K562 (cell line): ENCODE measurements around the gene SCGB1D4. TPM values are rescaled to one million over a fixed set of nuclear protein-coding genes. Genes with fewer than 3 reads are reported as not detected.

Experiments
- CHD1 ChIP-seq: fragments of 200-600 bp; sonication (generic); IDR thresholded peaks from one replicate; pipeline ENCODE4 v1.6.1; 2012; ENCODE audit warnings: mild to moderate bottlenecking, moderate library complexity, low read length, inconsistent platforms
- CXXC5 ChIP-seq: fragments of 250-450 bp; sonication (Bioruptor Pico); IDR thresholded peaks from 2 replicates; pipeline ENCODE4 v1.8.0; 2022; ENCODE audit warnings: inconsistent platforms, mild to moderate bottlenecking, moderate library complexity
- ETS2 ChIP-seq: IDR thresholded peaks from 2 replicates; pipeline ENCODE4 v1.6.1; 2016; ENCODE audit warnings: borderline replicate concordance, missing genetic modification characterization, mild to moderate bottlenecking, moderate library complexity, missing compliant biosample characterization; ENCODE audit not compliant: poor library complexity, severe bottlenecking
- FOXK1 ChIP-seq: sonication (generic); formaldehyde crosslinking; IDR thresholded peaks from 2 replicates; pipeline ENCODE4 v1.8.0; 2022; ENCODE audit warnings: missing genetic modification reagents, mild to moderate bottlenecking, borderline replicate concordance
- IRF1 ChIP-seq: sonication (generic); formaldehyde crosslinking; IDR thresholded peaks from 2 replicates; pipeline ENCODE4 v1.8.0; 2022; ENCODE audit warnings: missing genetic modification reagents, mild to moderate bottlenecking, borderline replicate concordance
- MAZ ChIP-seq, 2 experiments: fragments of 450-650 bp in 1 of 2; sonication (generic) in 1 of 2; formaldehyde crosslinking; IDR thresholded peaks in 1 of 2; conservative IDR thresholded peaks in 1 of 2; 2 replicates each; pipeline versions ENCODE4 v1.4.0 to v1.5.0; 2020; ENCODE audit warnings: mild to moderate bottlenecking in 1 of 2, missing genetic modification reagents in 1 of 2
- NR3C1 ChIP-seq: sonication (generic); formaldehyde crosslinking; IDR thresholded peaks from 2 replicates; pipeline ENCODE4 v1.8.1; 2022; ENCODE audit warnings: missing genetic modification reagents
- STAT6 ChIP-seq: sonication (generic); formaldehyde crosslinking; IDR thresholded peaks from 2 replicates; pipeline ENCODE4 v1.8.1; 2023; ENCODE audit warnings: mild to moderate bottlenecking, missing genetic modification reagents
- TEAD4 ChIP-seq, 2 experiments: sonication (generic) in 1 of 2; formaldehyde crosslinking in 1 of 2; IDR thresholded peaks; 2 replicates each; pipeline versions ENCODE4 v1.6.1 to v1.8.0; 2012 to 2022; ENCODE audit warnings: borderline replicate concordance in 1 of 2, inconsistent platforms in 1 of 2, low read length in 1 of 2, mild to moderate bottlenecking in 1 of 2, missing genetic modification reagents in 1 of 2
- THRA ChIP-seq: fragments of 450-650 bp; IDR thresholded peaks from 2 replicates; pipeline ENCODE4 v1.6.1; 2017; ENCODE audit warnings: mild to moderate bottlenecking, moderate library complexity
- UBTF ChIP-seq, 2 experiments: IDR thresholded peaks; 2 replicates each; pipeline ENCODE4 v1.6.1; 2012; ENCODE audit warnings: improper control_type of control experiment in 2 of 2, low read depth in 2 of 2, low read length in 2 of 2, borderline replicate concordance in 1 of 2
- ZFPM2 ChIP-seq: fragments of 250-450 bp; sonication (Bioruptor Pico); IDR thresholded peaks from 2 replicates; pipeline ENCODE4 v1.5.1; 2022; ENCODE audit warnings: mild to moderate bottlenecking
- ZNF134 ChIP-seq: fragments of 250-450 bp; sonication (Bioruptor Pico); conservative IDR thresholded peaks from 2 replicates; pipeline ENCODE4 v1.4.0; 2020
- ZNF354B ChIP-seq: fragments of 250-450 bp; sonication (Bioruptor Pico); IDR thresholded peaks from 2 replicates; pipeline ENCODE4 v1.4.0; 2020
- polyA plus RNA-seq, 8 experiments: library from polyadenylated mRNA; depleted of rRNA in 4 of 8; stranded (reverse) in 5 of 8; unstranded in 3 of 8; fragments of >200 nt; fragmentation: Nextera tagmentation in 2 of 8; fragmentation: Illumina TruSeq in 1 of 8; extraction: Ambion mirVana in 2 of 8; extraction: Trizol in 1 of 8; gene quantifications; 2 replicates each; pipeline versions ENCODE4 v1.2.1 to v1.2.3, GENCODE V29; 2011 to 2014; ENCODE audit warnings: inconsistent platforms in 1 of 8, missing spikeins in 1 of 8
- total RNA-seq, 7 experiments: library from RNA; depleted of rRNA in 6 of 7; stranded (reverse); fragments of >200 nt in 6 of 7; fragmentation: Illumina TruSeq in 2 of 7; extraction: Trizol in 2 of 7; gene quantifications; 2 replicates each; pipeline versions ENCODE4 v1.2.1 to v1.2.3, GENCODE V29; 2011 to 2021; ENCODE audit warnings: low replicate concordance in 1 of 7
- TF ChIP-seq, protein P1 (sequence below): fragments of 450-650 bp; IDR thresholded peaks from 2 replicates; pipeline ENCODE4 v1.6.1; 2016; ENCODE audit warnings: antibody characterized with exemption

SCGB1D4 gene
- total and polyA plus RNA-seq, 9 of the 15 experiments (the other 6 are each of a cell fraction or from before 2014, with no cell fraction given): not detected

- TF ChIP-seq UBTF (IDR thresholded peaks at IDR 0.05; ENCODE audit: borderline replicate concordance in 1 of 2, low read depth in 2 of 2, low read length in 2 of 2) (peak in 1 of 2 experiments; percentile 60; a peak in 2 of 4 replicates), MAZ (CRISPR knock-in tag; conservative IDR thresholded peaks at IDR 0.05 in 1 of 2, IDR thresholded peaks at IDR 0.05 in 1 of 2) (peak; percentile 24 to 46; a peak in 2 of 4 replicates), NR3C1 (peak; percentile 63; the same call in 1 of the 2 replicates), ZFPM2 (CRISPR knock-in tag) (no peak), STAT6 (CRISPR knock-in tag) (no peak), ZNF134 (no peak), ZNF354B (CRISPR knock-in tag) (no peak), THRA (no peak), IRF1 (no peak), FOXK1 (no peak), ETS2 (tag) (no peak), CHD1 (no peak), TEAD4 (IDR thresholded peaks at IDR 0.05; ENCODE audit: low read length) (no peak), TEAD4 (CRISPR knock-in tag; IDR thresholded peaks at IDR 0.05; ENCODE audit: borderline replicate concordance) (no peak), CXXC5 (CRISPR knock-in tag) (peak; percentile 71; the same call in 1 of the 2 replicates)
- TF ChIP-seq, protein P1, sequence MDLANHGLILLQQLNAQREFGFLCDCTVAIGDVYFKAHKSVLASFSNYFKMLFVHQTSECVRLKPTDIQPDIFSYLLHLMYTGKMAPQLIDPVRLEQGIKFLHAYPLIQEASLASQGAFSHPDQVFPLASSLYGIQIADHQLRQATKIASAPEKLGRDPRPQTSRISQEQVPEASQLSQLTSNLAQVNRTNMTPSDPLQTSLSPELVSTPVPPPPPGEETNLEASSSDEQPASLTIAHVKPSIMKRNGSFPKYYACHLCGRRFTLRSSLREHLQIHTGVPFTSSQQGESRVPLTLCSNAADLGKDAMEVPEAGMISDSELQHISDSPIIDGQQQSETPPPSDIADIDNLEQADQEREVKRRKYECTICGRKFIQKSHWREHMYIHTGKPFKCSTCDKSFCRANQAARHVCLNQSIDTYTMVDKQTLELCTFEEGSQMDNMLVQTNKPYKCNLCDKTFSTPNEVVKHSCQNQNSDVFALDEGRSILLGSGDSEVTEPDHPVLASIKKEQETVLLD: peak; percentile 92
Observed at GRCh38 chr11:62337303-62338181, 38.7 kb upstream of the SCGB1D4 start, which contains the start of gene ASRGL1 (continued).
